KMS-11 (cell line): ENCODE data around the gene FSIP1.

Experiments used
- H2AFZ ChIP-seq: fragments of 200-600 bp; sonication (generic); 2 replicates; pipeline ENCODE4 v1.6.1; 2016; ENCODE audit warnings: antibody characterized with exemption, mixed run types, low read depth
- H3K27ac ChIP-seq: fragments of 200-600 bp; sonication (generic); 2 replicates; pipeline ENCODE4 v1.6.1; 2016; ENCODE audit warnings: mild to moderate bottlenecking, mixed run types
- H3K27me3 ChIP-seq: fragments of 200-600 bp; sonication (generic); 2 replicates; pipeline ENCODE4 v1.6.1; 2017; ENCODE audit warnings: mild to moderate bottlenecking, low read depth, mixed run types, moderate library complexity; ENCODE audit not compliant: insufficient read depth
- H3K36me3 ChIP-seq: fragments of 200-600 bp; sonication (generic); 2 replicates; pipeline ENCODE4 v1.6.1; 2017; ENCODE audit warnings: mild to moderate bottlenecking, mixed run types; ENCODE audit not compliant: insufficient read depth
- H3K4me1 ChIP-seq: fragments of 200-600 bp; sonication (generic); 2 replicates; pipeline ENCODE4 v1.6.1; 2016; ENCODE audit warnings: mild to moderate bottlenecking, low read depth, mixed run types; ENCODE audit not compliant: poor library complexity, severe bottlenecking
- H3K4me2 ChIP-seq: fragments of 200-600 bp; sonication (generic); 2 replicates; pipeline ENCODE4 v1.7.0; 2016; ENCODE audit warnings: mild to moderate bottlenecking, mixed run types
- H3K4me3 ChIP-seq: fragments of 200-600 bp; sonication (generic); IDR thresholded peaks from 2 replicates; pipeline ENCODE4 v1.6.1; 2017; ENCODE audit warnings: low read depth, low read length, mixed read lengths; ENCODE audit not compliant: insufficient read depth
- H3K79me2 ChIP-seq: fragments of 200-600 bp; sonication (generic); 2 replicates; pipeline ENCODE4 v1.6.1; 2016; ENCODE audit warnings: low read depth, mixed run types; ENCODE audit not compliant: insufficient read depth
- H3K9ac ChIP-seq: fragments of 200-600 bp; sonication (generic); 2 replicates; pipeline ENCODE4 v1.6.1; 2016; ENCODE audit warnings: mild to moderate bottlenecking, mixed run types
- H4K20me1 ChIP-seq: fragments of 200-600 bp; sonication (generic); 2 replicates; pipeline ENCODE4 v1.6.1; 2016; ENCODE audit warnings: mild to moderate bottlenecking, mixed run types; ENCODE audit not compliant: insufficient read depth
- TF ChIP-seq, protein P1 (sequence below): fragments of 200-600 bp; sonication (generic); conservative IDR thresholded peaks from 2 replicates; pipeline ENCODE4 v1.6.1; 2017; ENCODE audit warnings: low read depth, mild to moderate bottlenecking, antibody characterized with exemption, low read length, moderate library complexity, mixed read lengths

Gene FSIP1

DNA sequence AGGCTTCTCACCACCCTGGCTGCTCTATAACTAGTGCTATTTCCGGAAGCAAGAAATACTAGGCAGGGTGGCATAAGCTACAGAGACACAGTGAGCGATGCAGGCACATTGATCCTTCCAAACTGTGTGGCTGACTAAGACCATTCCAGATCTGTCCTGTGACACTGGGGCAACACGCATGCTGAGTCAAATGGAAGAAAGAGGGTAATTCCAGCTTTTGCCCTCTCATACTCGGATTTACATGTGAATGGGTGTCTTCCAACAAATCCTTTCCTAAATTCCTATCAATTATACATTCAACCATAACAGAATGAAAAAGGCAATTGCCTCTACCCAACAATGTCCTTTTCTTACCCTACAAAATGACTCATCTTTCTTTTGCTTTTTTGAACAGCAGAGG, 5.1 kb downstream of the FSIP1 start:
- no peak overlapping the region for H3K27ac ChIP-seq
- H3K4me1 ChIP-seq: no peaks in the 10 kb centered on the region
- H4K20me1 ChIP-seq: no peaks in the 10 kb centered on the region
- H3K9ac ChIP-seq: no peak overlapping the region
- H3K4me3 ChIP-seq: no peak overlapping the region
- no peaks in the 10 kb centered on the region for H3K36me3 ChIP-seq
- H3K79me2 ChIP-seq: no peaks in the 10 kb centered on the region
- no peak overlapping the region for H3K4me2 ChIP-seq
- no peak overlapping the region for H2AFZ ChIP-seq
- H3K27me3 ChIP-seq: no peaks in the 10 kb centered on the region
- TF ChIP-seq, protein P1, sequence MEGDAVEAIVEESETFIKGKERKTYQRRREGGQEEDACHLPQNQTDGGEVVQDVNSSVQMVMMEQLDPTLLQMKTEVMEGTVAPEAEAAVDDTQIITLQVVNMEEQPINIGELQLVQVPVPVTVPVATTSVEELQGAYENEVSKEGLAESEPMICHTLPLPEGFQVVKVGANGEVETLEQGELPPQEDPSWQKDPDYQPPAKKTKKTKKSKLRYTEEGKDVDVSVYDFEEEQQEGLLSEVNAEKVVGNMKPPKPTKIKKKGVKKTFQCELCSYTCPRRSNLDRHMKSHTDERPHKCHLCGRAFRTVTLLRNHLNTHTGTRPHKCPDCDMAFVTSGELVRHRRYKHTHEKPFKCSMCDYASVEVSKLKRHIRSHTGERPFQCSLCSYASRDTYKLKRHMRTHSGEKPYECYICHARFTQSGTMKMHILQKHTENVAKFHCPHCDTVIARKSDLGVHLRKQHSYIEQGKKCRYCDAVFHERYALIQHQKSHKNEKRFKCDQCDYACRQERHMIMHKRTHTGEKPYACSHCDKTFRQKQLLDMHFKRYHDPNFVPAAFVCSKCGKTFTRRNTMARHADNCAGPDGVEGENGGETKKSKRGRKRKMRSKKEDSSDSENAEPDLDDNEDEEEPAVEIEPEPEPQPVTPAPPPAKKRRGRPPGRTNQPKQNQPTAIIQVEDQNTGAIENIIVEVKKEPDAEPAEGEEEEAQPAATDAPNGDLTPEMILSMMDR: no peak

DNA sequence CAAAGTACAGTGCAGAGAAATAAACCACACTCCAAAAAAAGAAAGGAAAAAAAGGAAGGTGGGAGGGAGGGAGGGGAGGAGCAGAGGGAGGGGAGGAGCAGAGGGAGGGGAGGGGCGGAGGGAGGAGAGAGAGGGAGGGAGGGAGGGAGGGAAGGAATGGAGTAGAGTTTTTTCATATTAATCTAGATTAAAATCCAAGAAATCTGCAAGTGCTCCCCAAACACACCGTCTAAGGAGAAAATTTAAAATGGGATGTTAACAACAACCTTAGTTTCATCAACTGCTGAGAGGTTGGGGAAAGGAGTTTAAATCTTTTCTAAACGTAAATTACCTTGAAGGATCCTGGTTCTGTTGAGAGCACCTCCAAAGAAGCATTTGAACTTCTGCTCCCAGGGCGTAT, 6.6 kb downstream of the FSIP1 start:
- TF ChIP-seq, protein P1: no peak
- no peak overlapping the region for H3K27ac ChIP-seq
- no peak overlapping the region for H3K4me3 ChIP-seq
- no peaks in the 10 kb centered on the region for H3K79me2 ChIP-seq
- H3K4me2 ChIP-seq: no peak overlapping the region
- no peak overlapping the region for H3K9ac ChIP-seq
- no peaks in the 10 kb centered on the region for H3K4me1 ChIP-seq
- H3K36me3 ChIP-seq: no peaks in the 10 kb centered on the region
- H2AFZ ChIP-seq: no peak overlapping the region
- no peaks in the 10 kb centered on the region for H3K27me3 ChIP-seq
- no peaks in the 10 kb centered on the region for H4K20me1 ChIP-seq

DNA sequence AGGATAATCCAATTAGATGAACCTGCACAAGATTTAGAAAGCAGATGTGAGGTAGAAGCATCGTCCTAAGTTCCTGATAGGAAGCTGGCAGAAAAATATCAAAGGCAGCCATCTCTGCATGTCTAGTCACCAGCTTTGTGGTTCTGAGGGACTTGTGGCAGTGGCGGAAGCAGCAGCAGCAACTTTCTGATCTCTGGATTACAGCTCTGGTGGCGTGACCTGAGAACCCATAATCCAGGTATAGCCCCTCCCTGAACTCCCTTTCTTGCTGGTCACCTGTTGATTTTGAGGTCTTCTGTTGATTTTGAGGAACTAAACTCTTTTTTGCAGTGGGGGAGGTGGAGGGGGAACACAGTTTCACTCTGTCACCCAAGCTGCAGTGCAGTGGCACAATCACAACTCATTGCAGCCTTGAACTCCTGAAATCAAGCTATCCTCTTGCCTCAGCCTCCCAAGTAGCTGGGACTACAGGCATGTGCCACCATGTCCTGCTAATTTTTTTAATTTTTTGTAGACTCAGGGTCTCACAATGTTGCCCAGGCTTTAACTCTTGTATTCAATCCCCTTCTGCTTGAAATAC, 7.9 kb downstream of the FSIP1 start:
- Histone ChIP-seq H4K20me1 (no peaks in the 10 kb centered on the region), H3K9ac (no peak overlapping the region), H3K4me2 (no peak overlapping the region), H3K36me3 (no peaks in the 10 kb centered on the region), H3K4me3 (no peak overlapping the region), H3K27me3 (no peaks in the 10 kb centered on the region), H3K27ac (no peak overlapping the region), H2AFZ (no peak overlapping the region), H3K79me2 (no peaks in the 10 kb centered on the region), H3K4me1 (no peaks in the 10 kb centered on the region)
- TF ChIP-seq, protein P1: no peak

DNA sequence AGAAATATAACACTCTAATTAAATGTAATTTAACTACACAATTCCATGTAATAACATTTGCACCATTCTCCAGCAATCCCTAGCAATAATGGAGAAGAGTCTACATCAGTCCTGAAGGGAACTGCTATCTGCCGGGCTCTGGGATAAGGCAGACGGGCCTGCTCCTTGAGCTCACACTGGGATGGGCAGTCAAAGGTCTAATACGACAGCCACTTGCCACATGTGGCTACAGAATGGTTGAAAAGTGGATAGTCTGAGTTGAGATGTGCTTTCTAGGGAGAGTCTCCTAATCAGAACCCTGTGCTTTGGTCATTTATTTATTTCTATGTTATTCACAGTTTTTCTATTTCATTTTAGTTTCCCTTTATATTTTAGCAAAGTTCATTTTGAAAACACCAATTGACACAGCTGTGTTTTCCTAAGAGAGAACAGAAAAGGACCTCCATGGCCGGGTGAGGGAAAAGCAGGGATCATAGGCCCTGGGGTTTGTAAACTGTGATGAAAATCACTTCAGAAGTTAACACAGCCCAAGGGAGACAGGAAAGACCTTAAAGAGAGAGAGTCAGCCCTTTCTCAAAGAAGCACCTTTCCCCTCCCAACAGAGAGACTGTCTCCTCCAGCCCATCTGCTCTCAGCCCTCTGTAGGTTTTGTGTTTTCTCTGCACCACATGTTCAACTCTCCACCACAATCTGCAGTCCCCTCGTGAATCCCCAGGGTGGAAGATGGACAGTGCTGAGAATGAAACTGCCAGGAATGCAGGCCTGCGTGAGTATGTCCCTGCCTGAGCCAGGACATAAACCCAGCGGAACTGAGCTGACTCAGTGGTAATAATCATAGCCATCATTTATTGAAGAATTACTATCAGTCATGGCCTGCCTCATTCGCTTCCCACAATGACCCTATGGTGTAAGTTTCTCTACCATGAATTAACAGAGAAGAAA, 11.6 kb downstream of the FSIP1 start:
- no peaks in the 10 kb centered on the region for H3K79me2 ChIP-seq
- no peak overlapping the region for H3K4me3 ChIP-seq
- no peaks in the 10 kb centered on the region for H3K4me1 ChIP-seq
- H4K20me1 ChIP-seq: no peaks in the 10 kb centered on the region
- H3K27ac ChIP-seq: no peak overlapping the region
- H3K4me2 ChIP-seq: no peak overlapping the region
- TF ChIP-seq, protein P1: no peak
- no peak overlapping the region for H2AFZ ChIP-seq
- H3K36me3 ChIP-seq: no peaks in the 10 kb centered on the region
- H3K9ac ChIP-seq: no peak overlapping the region
- H3K27me3 ChIP-seq: no peaks in the 10 kb centered on the region
